GM21381 (cell line): Measurements from ENCODE around the gene PTTG2.
"Not testable (repeated sequence)": the region's sequence is repeated elsewhere in the genome, so short reads cannot be mapped to it uniquely, and the experiment has no call there.

Experiments
- ATAC-seq: cut with Tn5 transposase; IDR thresholded peaks from one replicate; pipeline ENCODE4 v1.9.1; 2021; ENCODE audit warnings: mild to moderate bottlenecking, moderate library complexity; ENCODE audit not compliant: unreplicated experiment

PTTG2 gene

GRCh38 chr4:37960098-37960497 lies at the start of gene PTTG2:
PTTG2 (plus strand) TSS chr4:37960398; CDS start chr4:37960435, 37 bp downstream.
- no peak for ATAC-seq

- no peak for ATAC-seq
Observed at GRCh38 chr4:37914539-37914938, 45.7 kb upstream of the PTTG2 start.

- no peak for ATAC-seq
Observed at GRCh38 chr4:37917388-37917787, 42.8 kb upstream of the PTTG2 start.

- no peak for ATAC-seq
Observed at GRCh38 chr4:37918653-37919052, 41.5 kb upstream of the PTTG2 start.

- ATAC-seq: no peak
Observed at GRCh38 chr4:37922328-37922727, 37.9 kb upstream of the PTTG2 start.

GRCh38 chr4:37923089-37923488 lies 37.1 kb upstream of the PTTG2 start:
- ATAC-seq: not testable (repeated sequence)

- no peak for ATAC-seq
Observed at GRCh38 chr4:37924946-37925345, 35.3 kb upstream of the PTTG2 start.

- no peak for ATAC-seq
Observed at GRCh38 chr4:37927434-37927833, 32.8 kb upstream of the PTTG2 start.

GRCh38 chr4:37928426-37929416 lies 31.5 kb upstream of the PTTG2 start:
- no peak for ATAC-seq

GRCh38 chr4:37934096-37934495 lies 26.1 kb upstream of the PTTG2 start:
- ATAC-seq: no peak

GRCh38 chr4:37934609-37935008 lies 25.6 kb upstream of the PTTG2 start:
- ATAC-seq: no peak

- no peak for ATAC-seq
Observed at GRCh38 chr4:37935026-37935425, 25.2 kb upstream of the PTTG2 start.

GRCh38 chr4:37936889-37937498 lies 23.2 kb upstream of the PTTG2 start:
- ATAC-seq: no peak

GRCh38 chr4:37938208-37938607 lies 22.0 kb upstream of the PTTG2 start:
- ATAC-seq: no peak

GRCh38 chr4:37946503-37947179 lies 13.6 kb upstream of the PTTG2 start:
- no peak for ATAC-seq

GRCh38 chr4:37948542-37948941 lies 11.7 kb upstream of the PTTG2 start:
- ATAC-seq: no peak

- no peak for ATAC-seq
Observed at GRCh38 chr4:37949636-37950426, 10.4 kb upstream of the PTTG2 start.

GRCh38 chr4:37951461-37952352 lies 8.5 kb upstream of the PTTG2 start:
- ATAC-seq: no peak

- no peak for ATAC-seq
Observed at GRCh38 chr4:37953156-37953555, 7.0 kb upstream of the PTTG2 start.
